Smooth muscle cell (in vitro differentiated cells): ENCODE data around the gene BOD1L1. TPM values are rescaled to one million over a fixed set of nuclear protein-coding genes. Genes with fewer than 3 reads are reported as not detected.

Source experiments
- DNase-seq: peaks from one replicate; lab custom pipeline; 2025; ENCODE audit not compliant: unreplicated experiment; lab: John Stamatoyannopoulos, UW
- H2AFZ ChIP-seq: fragments of 200-600 bp; sonication (generic); 2 replicates; pipeline ENCODE4 v1.6.0; 2016; ENCODE audit warnings: antibody characterized with exemption, low read depth, mild to moderate bottlenecking
- H3F3A ChIP-seq: fragments of 200-600 bp; sonication (generic); 2 replicates; pipeline ENCODE4 v1.6.0; 2017; ENCODE audit warnings: antibody characterized with exemption, low read depth
- H3K27ac ChIP-seq: fragments of 200-600 bp; sonication (generic); 2 replicates; pipeline ENCODE4 v1.5.1; 2016; ENCODE audit warnings: low read depth, mild to moderate bottlenecking
- H3K27me3 ChIP-seq: fragments of 200-600 bp; sonication (generic); 2 replicates; pipeline ENCODE4 v1.6.1; 2016; ENCODE audit warnings: low read depth, mild to moderate bottlenecking
- H3K36me3 ChIP-seq: fragments of 200-600 bp; sonication (generic); 2 replicates; pipeline ENCODE4 v1.5.1; 2016; ENCODE audit warnings: low read depth
- H3K4me1 ChIP-seq: fragments of 200-600 bp; sonication (generic); 2 replicates; pipeline ENCODE4 v1.5.1; 2016; ENCODE audit warnings: low read depth
- H3K4me2 ChIP-seq: fragments of 200-600 bp; sonication (generic); 2 replicates; pipeline ENCODE4 v1.6.0; 2016; ENCODE audit warnings: mild to moderate bottlenecking
- H3K4me3 ChIP-seq: fragments of 200-600 bp; sonication (generic); 2 replicates; pipeline ENCODE4 v1.5.1; 2016; ENCODE audit warnings: mild to moderate bottlenecking
- H3K79me2 ChIP-seq: fragments of 200-600 bp; sonication (generic); 2 replicates; pipeline ENCODE4 v1.6.0; 2016; ENCODE audit warnings: low read depth, mild to moderate bottlenecking
- H3K9ac ChIP-seq: fragments of 200-600 bp; sonication (generic); 2 replicates; pipeline ENCODE4 v1.6.0; 2016; ENCODE audit warnings: low read depth
- H3K9me3 ChIP-seq: fragments of 200-600 bp; sonication (generic); replicated peaks from 2 replicates; pipeline ENCODE4 v1.5.1; 2016; ENCODE audit warnings: low read depth
- H4K20me1 ChIP-seq: fragments of 200-600 bp; sonication (generic); 2 replicates; pipeline ENCODE4 v1.6.0; 2016; ENCODE audit warnings: low read depth
- WGBS: methylation state at CpG from one replicate; pipeline ENCODE4 v1.1.7; 2016; ENCODE audit warnings: low lambda C conversion rate; 5-methylcytosine and 5-hydroxymethylcytosine counted together
- polyA plus RNA-seq: library from polyadenylated mRNA; unstranded; fragments of >200 nt; fragmentation: Nextera tagmentation; extraction: Ambion mirVana; gene quantifications from 2 replicates; pipeline ENCODE4 v1.2.1, GENCODE V29; 2016
- total RNA-seq: library from RNA; depleted of rRNA; stranded (reverse); fragments of >200 nt; gene quantifications from 2 replicates; pipeline ENCODE4 v1.2.3, GENCODE V29; 2014
- TF ChIP-seq, protein P1 (sequence below): fragments of 200-600 bp; sonication (generic); IDR thresholded peaks from 2 replicates; pipeline ENCODE4 v1.5.1; 2017; ENCODE audit warnings: borderline replicate concordance, mild to moderate bottlenecking, antibody characterized with exemption; ENCODE audit not compliant: insufficient read depth, poor library complexity, severe bottlenecking

BOD1L1 gene
- total and polyA plus RNA-seq, 2 experiments from 2014 or later, result 9.8 to 30.9 TPM

DNA sequence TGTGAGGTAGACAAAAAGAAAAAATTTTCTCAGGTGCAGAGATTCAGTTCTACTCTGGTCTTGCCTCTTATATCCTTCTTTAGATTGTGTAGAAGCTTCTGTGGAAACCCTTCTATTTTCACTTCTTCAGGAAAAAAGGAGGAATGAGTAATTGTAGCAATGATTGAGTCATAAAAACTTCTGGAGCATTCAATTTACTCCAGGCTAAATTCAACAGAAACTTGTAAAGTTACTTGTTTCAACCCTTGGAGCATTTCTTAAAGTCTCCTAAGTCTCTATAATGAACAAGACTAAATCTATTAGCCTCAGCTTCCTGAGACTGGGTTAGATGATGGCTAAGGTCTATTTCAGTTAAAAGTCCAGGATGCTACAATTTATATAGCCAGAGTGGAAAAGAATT is 29.9 kb downstream of the BOD1L1 start:
- Histone ChIP-seq H3K9ac (no peak overlapping the region), H3K4me2 (no peak overlapping the region), H3K36me3 (peaks cover 24% of the 10 kb centered on the region), H3K4me3 (no peak overlapping the region), H3K27ac (no peak overlapping the region), H2AFZ (no peak overlapping the region), H3K9me3 (no peaks in the 10 kb centered on the region), H3K4me1 (no peaks in the 10 kb centered on the region), H3K79me2 (no peaks in the 10 kb centered on the region), H3F3A (no peaks in the 10 kb centered on the region), H3K27me3 (no peaks in the 10 kb centered on the region), H4K20me1 (no peaks in the 10 kb centered on the region)
- TF ChIP-seq, protein P1, sequence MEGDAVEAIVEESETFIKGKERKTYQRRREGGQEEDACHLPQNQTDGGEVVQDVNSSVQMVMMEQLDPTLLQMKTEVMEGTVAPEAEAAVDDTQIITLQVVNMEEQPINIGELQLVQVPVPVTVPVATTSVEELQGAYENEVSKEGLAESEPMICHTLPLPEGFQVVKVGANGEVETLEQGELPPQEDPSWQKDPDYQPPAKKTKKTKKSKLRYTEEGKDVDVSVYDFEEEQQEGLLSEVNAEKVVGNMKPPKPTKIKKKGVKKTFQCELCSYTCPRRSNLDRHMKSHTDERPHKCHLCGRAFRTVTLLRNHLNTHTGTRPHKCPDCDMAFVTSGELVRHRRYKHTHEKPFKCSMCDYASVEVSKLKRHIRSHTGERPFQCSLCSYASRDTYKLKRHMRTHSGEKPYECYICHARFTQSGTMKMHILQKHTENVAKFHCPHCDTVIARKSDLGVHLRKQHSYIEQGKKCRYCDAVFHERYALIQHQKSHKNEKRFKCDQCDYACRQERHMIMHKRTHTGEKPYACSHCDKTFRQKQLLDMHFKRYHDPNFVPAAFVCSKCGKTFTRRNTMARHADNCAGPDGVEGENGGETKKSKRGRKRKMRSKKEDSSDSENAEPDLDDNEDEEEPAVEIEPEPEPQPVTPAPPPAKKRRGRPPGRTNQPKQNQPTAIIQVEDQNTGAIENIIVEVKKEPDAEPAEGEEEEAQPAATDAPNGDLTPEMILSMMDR, result no peak
- no peak for DNase-seq

DNA sequence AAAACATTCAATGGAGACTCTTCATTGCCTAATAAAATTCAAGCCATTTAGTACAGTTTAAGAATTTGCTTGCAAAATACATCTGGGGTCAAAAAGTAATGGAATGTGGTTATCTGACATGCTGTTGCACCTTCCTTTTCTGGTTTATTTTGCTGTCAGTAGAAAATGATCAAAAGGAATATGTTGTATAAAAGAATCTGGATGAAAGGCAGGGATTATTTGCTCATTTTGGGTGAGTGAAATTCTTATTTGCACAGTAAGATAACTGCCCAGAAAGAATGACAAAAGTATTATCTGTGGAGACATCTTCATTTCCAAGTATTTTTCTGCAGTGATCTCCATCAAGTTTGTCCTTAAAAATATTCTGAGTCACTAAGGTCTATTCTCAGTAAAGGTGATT is 30.4 kb downstream of the BOD1L1 start:
- H3K27ac ChIP-seq, result no peak overlapping the region
- no peak overlapping the region for H3K9ac ChIP-seq
- no peaks in the 10 kb centered on the region for H3K79me2 ChIP-seq
- no peak for DNase-seq
- H2AFZ ChIP-seq, result no peak overlapping the region
- H3K9me3 ChIP-seq, result no peaks in the 10 kb centered on the region
- H3K36me3 ChIP-seq, result peaks cover 21% of the 10 kb centered on the region
- H4K20me1 ChIP-seq, result no peaks in the 10 kb centered on the region
- H3K4me1 ChIP-seq, result no peaks in the 10 kb centered on the region
- no peak overlapping the region for H3K4me3 ChIP-seq
- H3F3A ChIP-seq, result no peaks in the 10 kb centered on the region
- TF ChIP-seq, protein P1, result no peak
- no peaks in the 10 kb centered on the region for H3K27me3 ChIP-seq
- H3K4me2 ChIP-seq, result no peak overlapping the region

DNA sequence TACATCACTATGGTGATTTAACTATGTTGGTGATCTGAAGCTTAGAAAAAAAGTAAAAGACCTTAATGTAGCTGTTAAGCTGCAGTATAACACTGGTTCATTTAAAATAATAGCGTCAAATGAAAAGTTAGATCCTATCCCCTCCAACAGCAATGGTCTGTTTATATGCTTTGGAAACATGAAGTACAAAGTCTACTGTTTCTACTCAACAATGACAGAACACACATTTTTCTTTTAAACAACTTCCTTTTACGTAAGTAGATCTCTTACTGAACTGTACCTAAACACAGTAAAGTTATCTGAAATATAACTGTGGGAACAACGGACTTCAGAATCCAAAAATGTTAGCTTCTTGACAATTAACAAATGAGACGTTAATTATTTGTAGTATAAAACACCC is 35.3 kb downstream of the BOD1L1 start:
- peaks cover 29% of the 10 kb centered on the region for H3K36me3 ChIP-seq

DNA sequence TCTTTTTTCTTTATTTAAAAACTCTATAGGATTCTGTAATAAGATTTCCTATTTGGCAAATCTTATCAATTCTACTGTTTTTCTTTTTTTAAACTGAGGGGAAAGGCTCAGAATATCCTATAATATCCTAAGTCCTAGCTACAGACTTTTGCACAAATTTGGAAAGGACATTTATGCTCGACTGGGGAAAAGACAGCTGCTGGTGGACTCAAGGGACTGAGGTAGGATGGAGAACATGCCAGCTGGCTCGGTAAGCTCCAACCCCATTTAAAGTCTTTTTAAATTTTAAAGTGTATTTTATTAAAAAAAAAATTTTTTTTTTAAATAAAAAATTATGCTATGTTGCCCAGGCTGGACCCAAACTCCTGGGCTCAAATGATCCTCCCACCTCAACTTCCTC is 36.8 kb downstream of the BOD1L1 start:
- 100% methylated on average over 2 of the region's 2 CpGs for WGBS
- Histone ChIP-seq H3K9me3 (no peaks in the 10 kb centered on the region), H3K4me1 (no peaks in the 10 kb centered on the region), H4K20me1 (no peaks in the 10 kb centered on the region), H2AFZ (no peak overlapping the region), H3K9ac (no peak overlapping the region), H3K4me2 (no peak overlapping the region), H3K4me3 (no peak overlapping the region), H3F3A (no peaks in the 10 kb centered on the region), H3K27ac (no peak overlapping the region), H3K27me3 (no peaks in the 10 kb centered on the region), H3K79me2 (no peaks in the 10 kb centered on the region), H3K36me3 (peaks cover 32% of the 10 kb centered on the region)
- TF ChIP-seq, protein P1, result no peak
- DNase-seq, result no peak

More for the DNA sequence above, 35.3 kb downstream of the BOD1L1 start:
- Histone ChIP-seq H3F3A (no peaks in the 10 kb centered on the region), H2AFZ (no peak overlapping the region), H3K4me1 (no peaks in the 10 kb centered on the region), H3K9me3 (no peaks in the 10 kb centered on the region), H3K9ac (no peak overlapping the region), H3K79me2 (no peaks in the 10 kb centered on the region), H3K4me3 (no peak overlapping the region), H3K27me3 (no peaks in the 10 kb centered on the region), H4K20me1 (no peaks in the 10 kb centered on the region), H3K4me2 (no peak overlapping the region), H3K27ac (no peak overlapping the region)
- TF ChIP-seq, protein P1, result no peak
- DNase-seq, result no peak
- WGBS, result 97% methylated on average over 4 of the region's 4 CpGs
